Right lobe of liver (tissue), 4 donors: ENCODE results near the gene CDH23.

Source experiments
- CTCF ChIP-seq, 4 donors: fragments of 200-600 bp in 3 of 4; fragments of 450-650 bp in 1 of 4; IDR thresholded peaks; one replicate each; pipeline versions ENCODE4 v1.5.1 to v1.8.0; 2016 to 2022; ENCODE audit warnings: antibody characterized with exemption in 4 of 4, mild to moderate bottlenecking in 2 of 4
- POLR2A ChIP-seq: fragments of 450-650 bp; IDR thresholded peaks from one replicate; pipeline ENCODE4 v1.6.1; 2017; ENCODE audit warnings: antibody characterized with exemption, mild to moderate bottlenecking
- donor health status: DM: no; HTN: no; CAD: no.
- donor health status: DM: no; HTN: no; CAD: no.
- donor health status: DM: no; HTN: yes; CAD: no.

- no peak for TF ChIP-seq CTCF (IDR thresholded peaks at IDR 0.05)
- no peak for TF ChIP-seq POLR2A
These were observed 131.9 kb downstream of the CDH23 start for GRCh38 chr10:71528371-71529206.
